Measurements from ENCODE around the gene AQP1. TPM values are rescaled to one million over a fixed set of nuclear protein-coding genes. Genes with fewer than 3 reads are reported as not detected.
A peak's percentile ranks its signal among the peaks of the same experiment; 100 is the strongest.

The AQP1 gene
- total RNA-seq, 1 donor from 2014 or later, result 107 TPM

DNA sequence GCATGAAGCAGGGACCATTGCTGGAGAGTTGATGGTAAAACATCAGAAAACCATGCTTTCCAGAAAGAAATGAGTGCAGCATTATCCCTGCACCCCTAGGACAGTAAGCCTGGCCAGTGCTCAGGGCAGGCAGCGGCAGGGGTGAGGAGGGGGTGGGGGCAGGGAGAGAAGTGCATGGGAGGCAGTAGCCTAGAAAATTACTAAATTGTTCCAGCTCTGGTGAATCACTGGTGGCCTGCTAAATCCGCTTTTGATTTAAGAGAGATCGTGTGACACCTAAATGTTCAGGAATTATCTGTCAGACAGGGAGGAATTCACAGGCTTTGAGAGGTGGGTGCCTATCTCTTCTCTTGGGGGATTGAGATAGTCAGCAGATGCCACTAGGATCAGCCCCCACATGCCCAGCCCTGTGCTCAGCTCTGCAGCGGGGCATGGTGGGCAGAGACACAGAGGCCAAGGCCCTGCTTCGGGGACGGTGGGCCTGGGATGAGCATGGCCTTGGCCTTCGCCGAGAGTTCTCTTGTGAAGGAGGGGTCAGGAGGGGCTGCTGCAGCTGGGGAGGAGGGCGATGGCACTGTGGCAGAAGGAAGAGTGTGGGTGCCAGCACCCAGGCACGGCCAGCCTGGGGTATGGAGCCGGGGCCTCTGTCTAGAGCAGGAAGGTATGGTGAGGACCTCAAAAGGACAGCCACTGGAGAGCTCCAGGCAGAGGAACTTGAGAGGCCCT lies 5.0 kb upstream of the AQP1 start:
- DNase-seq, result no peak

DNA sequence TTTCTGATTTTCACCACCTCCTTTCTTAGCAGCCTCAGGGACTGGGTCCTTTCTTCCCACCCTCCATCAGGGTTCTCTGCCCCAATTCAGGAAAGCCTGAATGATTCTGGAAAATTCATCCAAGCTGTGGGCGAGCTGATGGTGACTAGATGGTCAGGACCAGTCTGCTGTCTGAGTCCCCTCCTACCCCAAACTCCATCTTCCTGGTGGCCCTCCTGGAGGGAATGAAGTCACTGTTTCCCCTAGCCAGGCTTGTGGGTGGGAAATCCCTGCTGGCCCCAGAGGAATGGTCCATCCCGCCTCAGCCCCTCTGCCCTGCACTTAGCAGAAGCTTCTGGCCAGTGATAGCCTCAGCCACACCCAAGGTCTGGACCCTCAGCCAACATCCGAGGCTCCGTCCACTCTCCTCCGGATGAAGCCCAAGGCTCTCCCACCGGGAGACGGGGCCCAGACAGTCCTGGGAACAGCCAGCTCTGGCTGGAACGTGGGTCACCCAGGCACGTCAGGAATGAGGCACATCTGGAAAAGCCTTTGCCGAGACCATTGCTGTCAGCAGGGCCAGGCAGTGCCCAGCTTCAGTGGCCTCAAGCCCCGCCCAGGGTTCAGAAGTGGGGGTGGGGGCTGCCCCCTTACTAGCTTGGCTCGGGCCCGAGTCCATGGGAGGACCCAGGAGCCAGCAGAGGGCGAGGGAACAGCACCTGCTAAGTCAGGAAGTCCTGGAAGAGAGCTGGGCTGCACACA lies 4.0 kb upstream of the AQP1 start:
- DNase-seq, result no peak

- no peak for DNase-seq
Measured at GRCh38 chr7:30908681-30909080, 3.0 kb upstream of the AQP1 start.

DNA sequence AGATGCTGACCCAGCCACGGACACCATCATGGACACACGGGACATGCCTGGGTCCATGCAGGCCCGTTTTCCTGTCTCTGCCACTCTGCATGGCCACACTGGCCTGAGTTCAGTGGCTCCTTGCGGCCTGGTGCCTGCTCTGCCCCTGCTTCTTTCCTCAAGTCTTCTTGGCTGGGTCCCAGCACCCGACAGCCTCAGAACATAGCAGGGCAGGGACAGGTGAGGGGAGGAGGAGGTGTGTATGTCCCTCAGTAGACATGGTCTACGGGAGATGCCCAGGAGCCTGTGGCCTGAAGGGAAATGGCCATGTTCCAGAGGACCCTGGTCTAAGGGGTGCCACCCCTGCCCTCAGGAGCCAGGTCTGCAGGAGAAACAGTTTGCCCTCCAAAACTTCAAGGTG lies 2.2 kb upstream of the AQP1 start:
- no peak for DNase-seq

GRCh38 chr7:30910411-30911073 lies 1.1 kb upstream of the AQP1 start:
- DNase-seq, result no peak

DNA sequence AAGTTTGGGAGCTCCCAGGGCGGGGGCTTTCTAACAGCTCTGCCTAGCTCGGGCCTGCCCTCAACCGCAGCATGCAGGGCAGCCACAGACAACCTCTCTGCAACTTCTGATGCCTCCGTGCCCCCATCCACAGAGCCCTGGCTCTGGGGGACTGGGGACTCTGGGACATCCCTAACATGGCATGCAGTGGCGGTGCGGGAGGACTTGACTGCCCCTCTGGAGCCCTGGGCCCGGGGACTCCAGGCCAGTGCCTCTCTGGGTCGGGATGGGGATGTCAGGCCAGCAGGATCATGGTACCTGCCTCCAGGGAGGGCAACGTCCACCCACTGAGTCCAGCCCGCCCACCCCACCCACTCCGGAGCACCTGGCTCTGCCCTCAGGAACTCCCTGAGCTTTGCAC lies 520 bp upstream of the AQP1 start:
- no peak for DNase-seq

DNA sequence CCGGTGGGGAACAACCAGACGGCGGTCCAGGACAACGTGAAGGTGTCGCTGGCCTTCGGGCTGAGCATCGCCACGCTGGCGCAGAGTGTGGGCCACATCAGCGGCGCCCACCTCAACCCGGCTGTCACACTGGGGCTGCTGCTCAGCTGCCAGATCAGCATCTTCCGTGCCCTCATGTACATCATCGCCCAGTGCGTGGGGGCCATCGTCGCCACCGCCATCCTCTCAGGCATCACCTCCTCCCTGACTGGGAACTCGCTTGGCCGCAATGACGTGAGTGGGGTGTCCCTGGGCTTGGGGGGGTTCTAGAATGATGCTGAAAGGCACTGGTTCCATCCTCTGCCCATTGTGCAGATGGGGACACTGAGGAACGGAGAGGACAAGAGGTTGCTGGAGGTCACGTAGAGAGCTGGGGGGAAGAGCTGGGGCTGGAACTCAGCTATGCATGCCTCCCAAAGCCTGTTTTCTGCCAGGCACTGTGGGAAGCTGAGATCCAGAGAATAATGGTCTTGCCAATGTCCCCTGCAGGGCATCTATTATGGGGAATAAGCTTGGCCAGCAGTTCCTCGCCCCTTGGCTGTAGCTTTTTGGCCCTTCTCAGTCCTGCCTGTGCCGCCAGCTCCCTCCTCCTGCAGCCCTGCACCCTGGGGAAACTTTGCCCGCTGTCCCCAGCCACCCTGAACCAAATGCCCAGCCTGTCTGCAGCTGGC lies 523 bp downstream of the AQP1 start:
- DNase-seq, result no peak

DNA sequence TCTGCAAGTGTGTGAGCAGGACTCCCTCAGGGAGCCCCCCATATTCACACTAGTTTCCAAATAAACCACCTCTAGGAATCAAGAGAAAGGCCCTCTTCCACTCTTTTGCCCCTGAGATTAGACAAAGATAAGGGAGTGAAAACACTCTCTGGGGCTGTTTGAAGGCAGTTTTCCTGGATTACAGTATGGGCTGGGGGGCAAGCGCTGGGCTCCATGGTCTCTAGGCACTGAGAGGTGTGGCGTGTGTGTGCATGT lies 1.0 kb downstream of the AQP1 start:
- DNase-seq, result no peak

DNA sequence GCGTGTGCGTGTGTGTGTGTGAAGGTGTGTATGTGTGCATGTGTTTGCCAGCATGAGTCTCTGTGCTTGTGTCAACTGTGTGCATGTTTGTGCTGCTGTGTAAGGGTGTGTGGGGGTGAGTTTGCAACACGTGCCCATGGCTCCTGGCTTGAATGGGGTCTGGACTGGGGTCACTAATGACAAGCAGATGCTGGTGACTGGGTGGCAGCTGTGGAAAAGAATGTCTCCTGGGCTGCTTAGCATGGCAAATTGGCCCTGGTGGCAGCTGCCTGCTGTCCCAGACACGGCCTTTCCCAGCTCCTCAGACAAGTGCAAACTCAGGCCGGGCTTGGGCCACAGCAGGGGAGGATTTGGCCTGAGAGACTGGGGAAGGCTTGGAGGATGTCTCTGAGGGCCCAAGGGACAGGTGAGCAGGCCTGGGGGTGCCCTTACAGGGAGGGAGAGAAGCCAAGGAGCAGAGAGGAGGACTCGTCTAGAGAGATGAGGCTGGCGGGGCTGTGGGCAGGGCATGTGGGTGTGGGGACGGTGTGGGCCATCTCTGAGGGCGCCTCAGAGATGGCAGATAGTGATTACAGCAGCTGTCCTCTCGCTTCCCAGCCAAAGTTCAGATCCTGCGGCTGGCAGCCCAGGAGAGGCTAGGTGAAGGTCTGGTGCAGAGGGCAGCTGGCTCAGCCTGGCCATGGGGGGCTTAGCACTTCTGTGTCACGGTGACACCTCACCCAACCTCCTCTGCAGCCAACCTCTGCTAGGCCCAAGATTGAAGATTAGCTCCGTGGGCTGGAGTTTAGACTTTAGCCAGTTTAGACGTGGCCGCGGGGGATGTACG lies 1.5 kb downstream of the AQP1 start:
- DNase-seq, result peak; percentile 77

DNA sequence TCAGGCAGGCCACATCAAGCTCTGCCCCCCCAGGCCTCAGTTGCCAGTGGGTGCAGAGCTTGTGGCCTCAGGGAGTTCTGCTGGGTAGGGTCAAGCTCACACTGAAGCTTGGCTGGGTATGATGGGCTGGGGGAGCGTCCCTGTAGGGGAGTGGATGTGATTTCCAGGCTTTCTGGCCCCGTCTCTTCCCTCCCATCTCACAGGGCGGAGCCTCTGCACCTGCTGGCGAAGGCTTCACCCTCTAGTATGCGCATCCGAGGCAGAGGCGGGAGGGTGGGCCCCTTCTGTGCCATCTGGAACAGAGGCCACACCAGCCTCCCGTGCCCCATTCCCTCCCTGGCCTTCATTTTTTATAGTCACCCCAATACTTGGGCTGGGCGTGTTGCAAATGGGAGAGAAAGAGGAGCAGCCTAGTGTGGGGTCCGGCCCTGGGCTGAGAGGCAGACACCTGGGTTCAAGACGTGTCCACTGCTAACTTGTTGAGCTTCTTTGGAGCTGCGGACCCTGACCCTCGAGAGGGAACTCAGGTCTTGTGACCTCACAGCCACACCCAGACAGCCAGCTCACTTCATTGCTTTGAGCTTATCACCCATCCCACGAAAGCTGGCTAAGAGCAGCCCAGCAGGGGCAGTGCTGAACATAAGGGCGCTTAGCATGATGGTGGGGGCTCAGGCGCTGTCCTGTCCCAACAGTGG lies 2.3 kb downstream of the AQP1 start:
- no peak for DNase-seq

DNA sequence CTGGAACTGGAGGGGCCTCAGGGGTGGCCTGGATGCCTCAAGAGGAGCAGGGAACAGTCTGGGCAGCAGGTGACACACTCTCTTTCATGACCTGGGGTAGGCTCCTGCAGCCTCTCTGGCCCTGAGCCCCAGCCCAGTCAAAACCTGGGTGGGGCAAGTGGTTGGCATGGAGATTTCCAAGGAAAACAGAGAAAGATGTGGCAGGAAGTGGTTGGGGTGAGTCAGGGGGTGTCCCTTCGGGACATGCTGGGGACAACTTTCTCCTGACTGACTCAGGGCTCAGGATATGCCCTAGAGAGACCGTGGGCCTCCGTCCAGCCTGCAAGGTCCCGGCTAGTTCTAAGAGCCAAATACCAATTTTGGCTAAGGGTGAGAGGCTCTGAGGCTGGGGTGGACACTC lies 2.9 kb downstream of the AQP1 start:
- DNase-seq, result no peak

- no peak for DNase-seq
Measured at GRCh38 chr7:30915005-30915601, 3.5 kb downstream of the AQP1 start.

GRCh38 chr7:30915751-30916150 lies 4.1 kb downstream of the AQP1 start:
- DNase-seq, result no peak

DNA sequence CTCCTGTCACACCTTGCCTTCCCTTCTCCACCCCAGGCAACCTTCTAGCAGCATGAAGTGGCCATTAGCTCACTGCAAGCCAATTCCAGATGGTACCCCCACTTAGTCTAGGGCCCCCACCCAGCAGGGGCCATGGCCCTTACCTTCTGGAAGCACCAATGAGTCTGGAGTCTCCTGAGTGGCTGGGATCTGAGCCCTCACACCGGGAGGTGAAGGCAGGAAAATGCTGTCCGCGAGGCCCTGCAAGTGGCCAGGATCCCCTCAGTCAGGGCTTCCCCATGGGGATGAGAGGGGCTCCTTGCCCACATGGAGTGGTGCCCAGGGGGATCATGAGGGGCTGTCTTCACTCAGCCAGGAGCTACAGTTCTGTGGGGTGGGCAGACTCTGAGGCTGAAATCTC lies 4.6 kb downstream of the AQP1 start:
- DNase-seq, result no peak

GRCh38 chr7:30916767-30917166 lies 5.1 kb downstream of the AQP1 start:
- no peak for DNase-seq

DNA sequence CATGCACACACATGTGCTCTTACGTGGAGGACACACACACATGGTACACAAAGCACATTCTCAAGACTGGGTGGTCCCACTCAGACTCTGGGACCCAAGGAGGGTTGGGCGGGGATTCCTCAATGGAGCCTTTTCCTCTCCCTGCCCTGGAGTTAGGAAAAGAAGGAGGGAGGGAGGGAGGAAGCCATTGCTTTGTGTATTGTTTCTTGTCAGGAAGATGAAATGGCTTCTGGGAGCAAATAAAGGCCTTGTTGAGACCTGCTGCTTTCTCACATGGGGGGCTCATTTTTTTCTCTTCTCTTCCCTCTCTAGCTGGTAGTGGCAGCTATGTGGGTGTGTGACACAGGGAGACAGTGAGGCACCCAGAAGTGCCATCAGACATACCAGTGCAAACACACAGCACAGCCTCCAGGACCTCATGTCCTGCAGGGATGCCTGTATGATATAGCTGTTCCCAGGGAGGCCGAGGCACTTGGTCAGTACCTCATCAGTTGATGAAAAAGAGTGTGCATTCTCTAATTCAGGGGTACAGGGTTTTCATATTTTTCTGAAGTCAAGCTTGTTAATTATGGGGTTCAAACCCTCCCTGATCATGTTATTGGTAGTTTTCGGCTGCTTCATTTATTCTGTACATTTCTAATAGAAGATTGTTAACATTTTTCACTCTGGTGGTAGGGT lies 5.7 kb downstream of the AQP1 start:
- DNase-seq, result no peak

DNA sequence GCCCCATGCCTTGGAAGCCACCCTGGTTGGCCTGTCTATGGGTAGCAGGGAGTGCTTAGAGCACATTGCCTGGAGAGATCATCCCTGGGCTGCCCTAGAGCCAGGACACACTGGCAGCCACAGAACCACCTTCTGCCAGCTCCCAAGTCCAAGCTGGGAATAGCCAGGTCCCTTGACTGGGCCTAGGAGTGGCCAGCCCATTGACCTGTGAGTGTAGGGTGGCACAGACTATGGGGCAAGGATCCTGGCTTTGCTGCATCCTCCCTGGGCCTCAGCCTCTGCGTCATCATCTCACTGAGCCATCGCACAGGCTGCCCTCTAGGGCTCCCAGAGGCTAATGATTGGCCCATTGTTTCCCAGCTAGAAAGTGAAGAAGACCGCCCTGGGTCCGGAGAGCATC lies 7.0 kb downstream of the AQP1 start:
- no peak for DNase-seq

- no peak for DNase-seq
Measured at GRCh38 chr7:30920021-30920583, 8.4 kb downstream of the AQP1 start.

DNA sequence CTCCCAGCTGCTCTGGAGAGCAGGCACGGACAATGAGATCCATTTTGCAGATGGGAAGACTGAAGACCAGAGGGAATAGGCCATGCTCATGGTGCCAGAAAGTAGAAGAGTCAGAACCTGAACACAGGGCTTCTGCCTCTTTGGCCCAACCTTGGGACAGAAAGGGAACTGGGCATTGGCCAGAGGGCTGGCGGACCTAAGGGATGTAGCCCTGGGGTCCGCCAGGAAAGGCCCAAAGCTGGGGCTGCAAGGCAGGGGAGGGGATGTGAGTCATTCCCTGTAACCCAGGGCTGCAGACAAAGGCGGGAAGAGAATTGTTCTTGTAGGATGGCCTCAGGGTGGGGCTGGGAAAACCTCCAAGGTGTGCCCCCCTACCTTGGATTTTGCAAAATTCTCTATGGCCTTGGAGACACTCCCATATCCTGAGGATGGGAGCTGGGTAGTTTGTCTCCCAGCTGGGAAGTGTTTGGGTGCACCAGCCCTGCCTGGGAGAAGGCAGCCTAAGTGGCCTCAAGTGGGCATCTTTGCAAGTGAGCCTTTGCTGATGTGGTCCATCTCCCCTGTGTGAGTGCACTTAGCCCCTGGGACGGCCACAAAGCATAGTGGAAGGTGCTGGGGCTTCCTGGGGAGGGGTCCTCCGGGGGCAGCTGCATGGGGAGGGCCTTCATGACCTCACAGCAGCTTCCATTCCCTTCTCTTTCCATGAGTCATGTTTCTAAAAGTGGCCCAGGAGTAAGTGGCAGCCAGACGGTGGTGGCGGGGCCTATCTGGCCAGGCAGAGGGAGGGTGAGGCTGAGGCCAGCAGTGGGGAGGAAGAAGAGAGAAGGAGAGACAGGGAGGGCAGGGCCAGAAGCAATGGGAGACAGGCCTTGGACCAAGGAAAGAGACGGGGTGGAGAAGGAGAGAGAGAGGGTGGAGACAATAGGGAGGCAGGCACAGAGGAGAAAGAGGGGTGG lies 9.2 kb downstream of the AQP1 start:
- DNase-seq, result peak; percentile 67

Data from tongue (tissue), 2 donors.